CD14-positive monocyte (primary cell): ENCODE measurements around the gene CDCA3. TPM values are rescaled to one million over a fixed set of nuclear protein-coding genes. Genes with fewer than 3 reads are reported as not detected.
"Not testable (repeated sequence)": the region's sequence is repeated elsewhere in the genome, so short reads cannot be mapped to it uniquely, and the experiment has no call there.

Experiments used
- DNase-seq, 3 donors: peaks; one replicate each; pipeline ENCODE4 v3.0.0-alpha.2; 2011 to 2022
- H2AFZ ChIP-seq: 2 replicates; pipeline ENCODE4 v1.6.0; 2012; ENCODE audit warnings: mild to moderate bottlenecking, low read depth, low read length, inconsistent platforms; ENCODE audit not compliant: insufficient read depth, poor library complexity, severe bottlenecking
- H3K27ac ChIP-seq, 2 donors: 1 replicate in 1 of 2; 2 replicates in 1 of 2; pipeline ENCODE4 v1.5.1; 2012 to 2013; ENCODE audit warnings: low read length in 2 of 2, control low read depth in 1 of 2, inconsistent platforms in 1 of 2, low read depth in 1 of 2, mild to moderate bottlenecking in 1 of 2
- H3K27me3 ChIP-seq, 2 donors: one replicate each; pipeline versions ENCODE4 v1.6.0 to v1.6.1; 2011 to 2013; ENCODE audit warnings: low read length in 2 of 2; ENCODE audit not compliant: control insufficient read depth in 2 of 2, insufficient read depth in 2 of 2
- H3K36me3 ChIP-seq, 2 donors: replicated peaks in 1 of 2; 1 replicate in 1 of 2; 2 replicates in 1 of 2; pipeline versions ENCODE4 v1.5.1 to v1.6.1; 2012 to 2013; ENCODE audit warnings: low read length in 2 of 2, control low read depth in 1 of 2, inconsistent platforms in 1 of 2, mild to moderate bottlenecking in 1 of 2; ENCODE audit not compliant: insufficient read depth in 2 of 2, control insufficient read depth in 1 of 2
- H3K4me1 ChIP-seq, 2 donors: 1 replicate in 1 of 2; 2 replicates in 1 of 2; pipeline versions ENCODE4 v1.5.1 to v1.6.1; 2012 to 2013; ENCODE audit warnings: low read length in 2 of 2, control low read depth in 1 of 2, inconsistent platforms in 1 of 2, mild to moderate bottlenecking in 1 of 2, moderate library complexity in 1 of 2; ENCODE audit not compliant: insufficient read depth in 2 of 2, control insufficient read depth in 1 of 2
- H3K4me2 ChIP-seq: replicated peaks from 2 replicates; pipeline ENCODE3; 2012; ENCODE audit warnings: low read length, moderate library complexity, mild to moderate bottlenecking; ENCODE audit not compliant: poor library complexity, severe bottlenecking; ENCODE audit errors: extremely low read depth
- H3K4me3 ChIP-seq, 3 experiments: fragments of 200-600 bp in 1 of 3; sonication (generic) in 1 of 3; replicated peaks in 1 of 3; 1 replicate in 2 of 3; 2 replicates in 1 of 3; pipeline ENCODE4 v1.5.1; 2011 to 2013; ENCODE audit warnings: low read length in 3 of 3, mild to moderate bottlenecking in 3 of 3, control low read depth in 2 of 3, low read depth in 2 of 3, inconsistent platforms in 1 of 3, moderate library complexity in 1 of 3
- H3K79me2 ChIP-seq: 2 replicates; pipeline ENCODE4 v1.6.0; 2012; ENCODE audit warnings: mild to moderate bottlenecking, control low read depth, inconsistent platforms, low read length, moderate library complexity; ENCODE audit not compliant: insufficient read depth
- H3K9ac ChIP-seq: 2 replicates; pipeline ENCODE4 v1.6.0; 2017; ENCODE audit warnings: low read length, mild to moderate bottlenecking; ENCODE audit not compliant: insufficient read depth, poor library complexity, severe bottlenecking
- H3K9me3 ChIP-seq, 2 donors: replicated peaks in 1 of 2; 1 replicate in 1 of 2; 2 replicates in 1 of 2; pipeline versions ENCODE4 v1.5.1 to v1.6.1; 2012 to 2013; ENCODE audit warnings: low read length in 2 of 2, control low read depth in 1 of 2; ENCODE audit not compliant: control insufficient read depth in 1 of 2, insufficient read depth in 1 of 2
- H4K20me1 ChIP-seq: 2 replicates; pipeline ENCODE4 v1.6.0; 2012; ENCODE audit warnings: mild to moderate bottlenecking, low read length, control low read depth, moderate library complexity; ENCODE audit not compliant: insufficient read depth
- H3K27ac Mint-ChIP-seq, 7 donors: one replicate each; pipeline ENCODE4 v1.8.0; 2020; ENCODE audit warnings: mild to moderate bottlenecking in 7 of 7, mixed read lengths in 7 of 7, moderate library complexity in 6 of 7, inconsistent platforms in 2 of 7
- H3K27me3 Mint-ChIP-seq, 3 donors: one replicate each; pipeline ENCODE4 v1.8.0; 2021 to 2022; ENCODE audit warnings: low read depth in 3 of 3, mild to moderate bottlenecking in 3 of 3, mixed read lengths in 3 of 3, moderate library complexity in 3 of 3, inconsistent platforms in 1 of 3
- H3K36me3 Mint-ChIP-seq, 2 donors: one replicate each; pipeline ENCODE4 v1.8.0; 2020; ENCODE audit warnings: mixed read lengths in 2 of 2, inconsistent platforms in 1 of 2, mild to moderate bottlenecking in 1 of 2
- H3K4me1 Mint-ChIP-seq: one replicate; pipeline ENCODE4 v1.8.0; 2020; ENCODE audit warnings: mild to moderate bottlenecking, mixed read lengths
- H3K4me3 Mint-ChIP-seq, 2 donors: one replicate each; pipeline ENCODE4 v1.8.0; 2020; ENCODE audit warnings: mild to moderate bottlenecking in 2 of 2, mixed read lengths in 2 of 2, moderate library complexity in 1 of 2
- H3K9me3 Mint-ChIP-seq, 7 donors: one replicate each; pipeline ENCODE4 v1.8.0; 2020 to 2022; ENCODE audit warnings: mixed read lengths in 7 of 7, mild to moderate bottlenecking in 6 of 7, moderate library complexity in 6 of 7, inconsistent platforms in 2 of 7
- CTCF ChIP-seq: fragments of 200-600 bp; IDR thresholded peaks from one replicate; pipeline ENCODE4 v1.8.0; 2022; ENCODE audit warnings: antibody characterized with exemption, mild to moderate bottlenecking
- WGBS: methylation state at CpG from one replicate; pipeline ENCODE4 v1.1.5; 2013; ENCODE audit warnings: missing lambda C conversion rate; ENCODE audit not compliant: insufficient coverage; 5-methylcytosine and 5-hydroxymethylcytosine counted together
- intact Hi-C, 2 donors: fragments of 100-400 bp; cut with micrococcal nuclease; formaldehyde crosslinking; loops; one replicate each; pipeline versions ENCODE4 v1.15.0 to v1.15.1; 2023
- polyA plus RNA-seq, 3 donors: library from polyadenylated mRNA; depleted of rRNA in 1 of 3; unstranded in 2 of 3; stranded (reverse) in 1 of 3; fragments of 300-500 nt in 2 of 3; fragments of >200 nt in 1 of 3; fragmentation: Illumina TruSeq in 2 of 3; gene quantifications; 1 replicate in 2 of 3; 2 replicates in 1 of 3; pipeline ENCODE4 v1.2.3, GENCODE V29; 2012 to 2021

The CDCA3 gene
- polyA plus RNA-seq, 3 donors, result 0.57 to 0.61 (median 0.59) TPM

GRCh38 chr12:6866920-6867412 is 15.9 kb upstream of the CDCA3 start:
- no peaks in the 10 kb centered on the region for H3K9me3 ChIP-seq
- peak overlapping the region; percentile 63 to 86 for H3K27ac ChIP-seq
- H3K4me1 Mint-ChIP-seq, result peaks cover 48% of the 10 kb centered on the region
- peaks cover 44% of the 10 kb centered on the region for H4K20me1 ChIP-seq
- H3K36me3 Mint-ChIP-seq, result peaks cover 57 to 72% of the 10 kb centered on the region in 2 donors
- peak overlapping the region; percentile 94 for H3K4me2 ChIP-seq
- peaks cover 32 to 49% of the 10 kb centered on the region in 2 donors for H3K4me1 ChIP-seq
- H3K27ac Mint-ChIP-seq, result peak overlapping the region; percentile 82 to 95 (median 92)
- peak overlapping the region; percentile 97 for H2AFZ ChIP-seq
- TF ChIP-seq CTCF, result no peak
- peak overlapping the region; percentile 88 for H3K9ac ChIP-seq
- no peaks in the 10 kb centered on the region for H3K9me3 Mint-ChIP-seq
- peaks cover 0 to 5% (median 3%) of the 10 kb centered on the region in 3 donors for H3K27me3 Mint-ChIP-seq
- intact Hi-C loops, result loop anchor here in 1 of 2 donors (5.0 kb wide), 1 partner anchor 245 kb away; no protein-coding TSS in a partner anchor
- under 1% methylated on average over 29 of the region's 33 CpGs for WGBS
- peaks cover 44% of the 10 kb centered on the region for H3K79me2 ChIP-seq
- H3K4me3 Mint-ChIP-seq, result peak overlapping the region; percentile 92
- no peaks in the 10 kb centered on the region for H3K27me3 ChIP-seq
- H3K4me3 ChIP-seq, result peak overlapping the region; percentile 41 to 97 (median 76)
- peaks cover 50 to 64% of the 10 kb centered on the region in 2 donors for H3K36me3 ChIP-seq
- DNase-seq, result no peak

GRCh38 chr12:6866163-6866919 is 15.3 kb upstream of the CDCA3 start:
- Histone ChIP-seq H3K4me2 (peak overlapping the region; percentile 94), H2AFZ (peak overlapping the region; percentile 97), H3K4me3 (peak overlapping the region; percentile 41 to 97 (median 76)), H3K27me3 (no peaks in the 10 kb centered on the region), H3K27ac (peak overlapping the region; percentile 63 to 86), H3K36me3 (peaks cover 56 to 68% of the 10 kb centered on the region in 2 donors), H4K20me1 (peaks cover 38% of the 10 kb centered on the region), H3K9me3 (no peaks in the 10 kb centered on the region), H3K9ac (peak overlapping the region; percentile 88), H3K4me1 (peaks cover 26 to 43% of the 10 kb centered on the region in 2 donors), H3K79me2 (peaks cover 38% of the 10 kb centered on the region)
- Mint-ChIP-seq H3K9me3 (no peaks in the 10 kb centered on the region), H3K27me3 (peaks cover 0 to 5% (median 3%) of the 10 kb centered on the region in 3 donors), H3K36me3 (peaks cover 62 to 78% of the 10 kb centered on the region in 2 donors), H3K4me1 (peaks cover 41% of the 10 kb centered on the region), H3K4me3 (peak overlapping the region; percentile 92), H3K27ac (peak overlapping the region; percentile 64 to 95 (median 91))
- intact Hi-C loops, result loop anchor here in 1 of 2 donors (5.0 kb wide), 1 partner anchor 246 kb away; no protein-coding TSS in a partner anchor
- no peak for DNase-seq
- WGBS, result 100% methylated on average over 2 of the region's 19 CpGs
- TF ChIP-seq CTCF, result no peak

GRCh38 chr12:6865307-6865706 is 14.2 kb upstream of the CDCA3 start:
- intact Hi-C loops, result loop anchor here in 1 of 2 donors (5.0 kb wide), 1 partner anchor 247 kb away; no protein-coding TSS in a partner anchor

More at GRCh38 chr12:6865307-6865706, 14.2 kb upstream of the CDCA3 start:
- Histone ChIP-seq H3K79me2 (peaks cover 29% of the 10 kb centered on the region), H3K4me1 (peaks cover 22 to 34% of the 10 kb centered on the region in 2 donors), H4K20me1 (peaks cover 27% of the 10 kb centered on the region), H3K36me3 (peaks cover 61 to 68% of the 10 kb centered on the region in 2 donors)
- H3K4me3 ChIP-seq, H3K4me2 ChIP-seq, H3K27me3 Mint-ChIP-seq, H3K9me3 ChIP-seq, H3K9me3 Mint-ChIP-seq, H3K9ac ChIP-seq, H3K27ac ChIP-seq, DNase-seq, H3K4me3 Mint-ChIP-seq, H3K27me3 ChIP-seq, H2AFZ ChIP-seq, H3K27ac Mint-ChIP-seq: not testable (repeated sequence)
- Mint-ChIP-seq H3K36me3 (peaks cover 64 to 78% of the 10 kb centered on the region in 2 donors), H3K4me1 (peaks cover 31% of the 10 kb centered on the region)
- 100% methylated on average over 3 of the region's 5 CpGs for WGBS
